GM18867 (cell line): ENCODE measurements around the gene SLC24A3.

ENCODE experiments used
- ATAC-seq: cut with Tn5 transposase; IDR thresholded peaks from one replicate; pipeline ENCODE4 v1.9.1; 2021; ENCODE audit warnings: mild to moderate bottlenecking, moderate library complexity; ENCODE audit not compliant: unreplicated experiment

SLC24A3 gene

GRCh38 chr20:19236371-19237055, 24.1 kb downstream of the SLC24A3 start:
- no peak for ATAC-seq

- ATAC-seq = no peak
These were observed 29.0 kb downstream of the SLC24A3 start for GRCh38 chr20:19241440-19241839.

DNA sequence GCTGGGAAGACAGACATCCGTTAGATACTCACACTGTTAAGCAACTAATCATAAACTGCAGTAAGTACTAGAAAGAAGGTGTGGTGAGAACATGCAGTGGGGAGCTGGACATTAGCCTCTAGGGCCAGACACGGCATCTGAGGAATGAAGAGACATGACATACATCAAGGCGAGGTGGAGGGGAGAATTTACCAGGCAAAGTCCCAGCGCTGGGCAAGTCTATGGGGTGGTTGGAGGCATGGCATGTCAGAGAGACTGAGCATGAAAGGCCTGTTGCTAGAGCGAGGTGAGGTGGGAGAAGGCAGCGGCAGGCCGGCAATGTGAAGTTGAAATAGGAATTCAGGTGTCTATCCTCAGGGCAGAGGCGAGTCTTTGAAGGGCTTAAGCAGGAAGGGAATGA, 31.8 kb downstream of the SLC24A3 start:
- ATAC-seq = no peak

DNA sequence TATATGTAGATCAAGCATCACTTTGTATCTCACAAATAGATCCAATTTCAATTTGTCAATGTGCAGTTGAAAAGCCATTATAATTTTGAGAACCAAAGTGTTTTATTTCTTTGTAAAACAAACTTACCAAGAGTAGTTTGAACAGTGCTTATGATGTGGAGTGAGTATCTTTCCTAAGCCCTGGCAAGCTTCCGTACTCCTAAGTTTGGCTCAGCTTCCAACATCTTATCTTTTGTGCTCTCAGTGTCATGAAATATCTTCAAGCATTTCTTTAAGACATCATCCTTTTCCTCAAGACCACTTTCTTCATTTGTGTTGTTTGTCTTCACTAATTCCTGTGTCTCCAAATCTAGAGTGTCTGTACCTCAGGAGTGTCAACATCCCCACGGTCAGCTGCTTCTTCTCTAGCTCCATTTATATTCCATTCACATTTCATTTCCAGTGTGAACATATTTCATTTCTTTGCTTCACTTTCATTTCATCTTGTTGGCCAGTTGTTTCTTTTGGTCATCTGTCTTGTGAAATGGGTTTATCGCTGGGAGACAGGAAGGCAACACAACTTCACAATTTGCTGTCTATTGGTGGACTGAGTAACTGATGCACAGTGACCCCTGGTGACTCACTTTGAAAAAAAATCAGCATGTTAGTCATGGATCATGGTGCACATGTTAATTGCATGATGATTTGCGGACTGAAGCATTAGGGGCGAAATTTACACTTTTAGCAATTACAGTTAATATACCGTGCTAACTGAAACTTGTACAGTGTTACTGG, 36.9 kb downstream of the SLC24A3 start:
- ATAC-seq = no peak

GRCh38 chr20:19250346-19250745, 37.9 kb downstream of the SLC24A3 start:
- no peak for ATAC-seq

DNA sequence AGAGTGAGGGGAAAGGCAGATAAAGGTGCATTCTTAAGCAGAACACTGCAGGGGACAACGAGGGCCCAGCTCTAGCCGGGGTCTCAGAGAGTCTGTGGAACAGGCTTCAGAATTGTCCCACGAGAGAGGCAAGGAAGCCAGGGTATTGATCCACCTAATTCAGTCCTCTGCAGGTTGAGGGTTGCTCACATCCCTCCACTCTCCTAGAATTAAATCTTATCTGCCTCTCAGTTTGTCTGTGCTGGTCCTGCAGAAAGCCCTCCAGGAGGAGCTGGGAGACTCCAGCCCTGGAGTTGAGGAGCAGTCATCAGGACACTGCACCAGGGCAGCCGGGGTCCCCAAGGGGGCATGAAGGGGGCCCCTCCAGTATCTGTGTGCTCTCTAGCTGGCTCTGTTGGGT, 39.1 kb downstream of the SLC24A3 start:
- ATAC-seq = no peak

GRCh38 chr20:19251958-19252357, 39.5 kb downstream of the SLC24A3 start:
- no peak for ATAC-seq

- ATAC-seq = no peak
These were observed 40.1 kb downstream of the SLC24A3 start for GRCh38 chr20:19252451-19253120.

- ATAC-seq = no peak
These were observed 40.9 kb downstream of the SLC24A3 start for GRCh38 chr20:19253316-19253715.

- ATAC-seq = no peak
These were observed 41.7 kb downstream of the SLC24A3 start for GRCh38 chr20:19253916-19254820.

- no peak for ATAC-seq
These were observed 42.5 kb downstream of the SLC24A3 start for GRCh38 chr20:19254956-19255355.

- no peak for ATAC-seq
These were observed 43.6 kb downstream of the SLC24A3 start for GRCh38 chr20:19256085-19256484.

DNA sequence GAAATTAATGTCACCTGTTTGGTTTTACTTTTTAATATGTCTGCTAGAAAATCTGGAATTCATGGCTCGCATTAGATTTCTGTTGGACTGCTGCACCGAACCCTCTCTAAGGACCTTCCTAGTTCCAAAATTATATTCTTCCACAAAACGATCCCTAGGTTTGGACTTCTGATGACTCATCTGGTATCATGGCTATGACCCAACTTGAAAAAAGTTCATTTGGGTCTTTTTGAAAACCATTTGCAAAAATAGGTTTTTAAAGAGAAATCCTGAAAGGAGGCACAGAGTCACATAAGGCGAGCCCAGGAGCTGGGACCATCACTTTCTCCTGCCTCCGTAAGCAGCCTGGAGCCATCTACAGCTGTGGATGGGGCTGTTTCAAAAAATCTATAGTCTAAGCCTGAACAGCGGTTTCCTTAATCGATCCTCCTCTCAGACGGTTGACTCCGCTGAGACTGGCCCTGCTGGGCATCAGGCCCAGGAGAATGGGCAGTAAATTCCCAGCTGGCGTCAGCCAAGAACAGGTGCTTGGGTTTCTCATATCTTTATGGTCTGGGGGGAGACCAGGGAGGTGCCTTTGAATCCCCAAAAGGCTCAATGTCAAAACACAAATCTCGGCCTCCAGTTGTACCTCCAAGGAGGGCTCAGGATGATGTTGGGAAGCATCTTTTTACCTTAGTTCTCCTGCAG, 44.6 kb downstream of the SLC24A3 start:
- no peak for ATAC-seq

GRCh38 chr20:19257865-19258264, 45.4 kb downstream of the SLC24A3 start:
- ATAC-seq = no peak

DNA sequence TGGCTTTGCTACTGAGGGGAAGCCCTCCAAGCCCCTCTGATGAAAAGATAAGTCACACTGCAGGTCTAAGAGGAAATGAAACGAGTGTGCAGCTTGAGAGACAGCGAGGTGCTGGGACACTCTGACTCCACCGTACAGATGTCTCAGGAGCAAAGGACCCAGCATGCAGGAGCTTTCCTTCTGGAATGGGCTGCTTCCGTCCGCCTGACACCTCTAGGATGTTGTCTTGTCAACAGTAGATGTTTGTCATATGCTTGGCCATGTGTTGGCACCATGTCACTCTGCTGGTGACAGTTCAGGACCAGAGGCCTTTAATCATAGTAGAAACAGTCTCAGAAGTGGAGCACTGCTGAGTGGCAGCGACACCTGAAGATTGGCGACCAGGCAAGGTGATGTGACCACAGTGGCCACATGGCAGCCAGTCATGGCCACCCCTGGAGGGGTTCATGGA, 46.7 kb downstream of the SLC24A3 start:
- no peak for ATAC-seq

GRCh38 chr20:19260412-19261090, 48.1 kb downstream of the SLC24A3 start:
- peak; percentile 72 for ATAC-seq

- ATAC-seq = no peak
These were observed 51.7 kb downstream of the SLC24A3 start for GRCh38 chr20:19264191-19264590.

DNA sequence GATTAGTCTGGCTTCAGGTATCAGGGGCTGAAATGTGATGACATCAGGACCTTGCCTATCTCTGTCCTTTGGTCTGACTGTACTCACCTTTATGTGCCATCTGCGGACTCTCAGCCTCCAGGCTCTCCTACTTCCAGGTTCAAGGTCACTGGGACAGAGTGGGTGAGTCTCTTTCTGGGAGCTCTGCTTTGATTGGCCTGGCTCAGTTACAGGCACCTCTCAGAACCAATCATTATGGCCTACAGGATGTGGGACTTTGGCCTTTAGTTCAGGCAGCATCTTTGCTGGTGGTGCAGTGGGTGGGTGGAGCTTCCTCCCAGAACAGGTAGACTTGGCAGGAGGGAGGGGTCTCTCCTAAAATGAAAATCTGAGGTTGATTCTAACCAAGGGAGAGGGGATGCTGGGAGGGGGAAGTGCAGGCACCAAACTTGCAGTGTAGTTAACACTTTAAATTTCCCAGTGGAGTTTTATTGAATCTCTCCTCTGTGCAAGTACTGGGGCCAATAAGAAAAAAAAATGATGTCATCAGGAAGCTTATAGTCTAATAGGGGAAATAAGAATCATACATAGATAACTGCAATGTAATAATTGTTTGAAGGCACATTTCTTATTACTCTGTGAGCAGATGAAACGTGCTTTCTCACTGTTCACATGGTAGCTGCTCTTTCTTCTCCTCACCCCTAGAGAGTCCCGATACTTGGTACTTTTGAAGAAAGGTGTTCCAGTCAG, 53.4 kb downstream of the SLC24A3 start:
- ATAC-seq = no peak

GRCh38 chr20:19268426-19268825, 56.0 kb downstream of the SLC24A3 start:
- no peak for ATAC-seq
